Omental fat pad (tissue), 4 donors: ENCODE results near the gene PRKCE. TPM values are rescaled to one million over a fixed set of nuclear protein-coding genes. Genes with fewer than 3 reads are reported as not detected.
A peak's percentile ranks its signal among the peaks of the same experiment; 100 is the strongest.

Experiments
- ATAC-seq: fragments of 150-250 bp; one replicate; pipeline ENCODE4 v1.9.1; 2016; ENCODE audit warnings: mild to moderate bottlenecking, moderate library complexity; ENCODE audit not compliant: low FRiP score
- DNase-seq: peaks from one replicate; pipeline ENCODE4 v3.0.0-alpha.2; 2019; ENCODE audit warnings: low spot score
- CTCF ChIP-seq, 3 donors: fragments of 450-650 bp; IDR thresholded peaks; one replicate each; pipeline ENCODE4 v1.5.1; 2016 to 2017; ENCODE audit warnings: antibody characterized with exemption in 3 of 3, mild to moderate bottlenecking in 3 of 3, moderate library complexity in 2 of 3
- total RNA-seq, 4 donors: library from RNA; depleted of rRNA; stranded (reverse); fragments of >200 nt; gene quantifications; one replicate each; pipeline ENCODE4 v1.1.0, GENCODE V29; 2016

Gene PRKCE
- total RNA-seq, 4 donors from 2014 or later = 8.8 to 24.3 (median 14.0) TPM

DNA sequence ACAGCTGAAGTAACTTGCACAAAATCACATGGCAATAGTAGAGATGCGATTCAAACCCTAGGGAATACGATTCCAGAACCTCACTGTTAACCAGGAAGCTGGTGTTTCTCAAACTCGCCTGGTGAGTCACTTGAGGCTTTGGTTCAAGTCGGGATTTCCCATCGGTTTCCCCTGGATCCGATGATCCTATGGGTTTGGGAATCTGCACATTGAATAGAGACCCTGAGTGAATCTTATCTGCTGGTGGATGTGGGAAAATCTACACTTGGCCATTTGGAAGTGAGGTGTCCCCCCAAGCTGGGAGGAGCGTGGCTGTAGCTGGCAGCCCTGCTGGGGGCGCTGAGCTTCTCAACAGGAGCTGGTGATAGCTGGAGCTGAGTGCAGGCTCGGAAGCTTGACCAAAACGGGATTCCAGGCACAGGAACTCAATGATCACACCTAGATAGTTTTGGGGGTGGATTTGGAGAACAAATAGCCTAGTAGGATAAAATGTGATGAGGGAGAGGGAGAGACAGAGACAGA is 135.4 kb downstream of the PRKCE start:
- TF ChIP-seq CTCF (IDR thresholded peaks at IDR 0.05) = no peak
- no peak for ATAC-seq

GRCh38 chr2:45788401-45788800 is 136.9 kb downstream of the PRKCE start:
- no peak for ATAC-seq
- no peak for TF ChIP-seq CTCF (IDR thresholded peaks at IDR 0.05)
- DNase-seq = no peak

More for the DNA sequence above, 135.4 kb downstream of the PRKCE start:
- no peak for DNase-seq

DNA sequence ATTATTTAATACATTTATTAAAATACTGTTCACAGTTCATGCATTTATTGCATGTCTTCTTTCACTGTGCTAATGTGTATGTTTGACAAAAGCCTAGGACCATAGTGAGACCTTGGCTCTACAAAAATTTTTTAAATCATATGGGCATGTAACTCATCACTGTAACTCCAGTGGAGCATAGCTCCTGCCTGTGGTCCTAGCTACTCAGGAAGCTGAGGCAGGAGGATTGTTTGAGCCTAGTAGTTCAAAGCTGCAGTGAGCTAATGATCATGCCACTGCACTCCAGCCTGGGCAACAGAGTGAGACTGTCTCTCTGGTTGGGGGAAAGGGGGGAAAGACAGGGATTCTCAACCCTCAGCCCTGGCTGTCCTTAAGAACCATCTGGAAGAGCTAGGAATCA is 137.8 kb downstream of the PRKCE start:
- ATAC-seq (no peak), DNase-seq (no peak)
- no peak for TF ChIP-seq CTCF (IDR thresholded peaks at IDR 0.05)

DNA sequence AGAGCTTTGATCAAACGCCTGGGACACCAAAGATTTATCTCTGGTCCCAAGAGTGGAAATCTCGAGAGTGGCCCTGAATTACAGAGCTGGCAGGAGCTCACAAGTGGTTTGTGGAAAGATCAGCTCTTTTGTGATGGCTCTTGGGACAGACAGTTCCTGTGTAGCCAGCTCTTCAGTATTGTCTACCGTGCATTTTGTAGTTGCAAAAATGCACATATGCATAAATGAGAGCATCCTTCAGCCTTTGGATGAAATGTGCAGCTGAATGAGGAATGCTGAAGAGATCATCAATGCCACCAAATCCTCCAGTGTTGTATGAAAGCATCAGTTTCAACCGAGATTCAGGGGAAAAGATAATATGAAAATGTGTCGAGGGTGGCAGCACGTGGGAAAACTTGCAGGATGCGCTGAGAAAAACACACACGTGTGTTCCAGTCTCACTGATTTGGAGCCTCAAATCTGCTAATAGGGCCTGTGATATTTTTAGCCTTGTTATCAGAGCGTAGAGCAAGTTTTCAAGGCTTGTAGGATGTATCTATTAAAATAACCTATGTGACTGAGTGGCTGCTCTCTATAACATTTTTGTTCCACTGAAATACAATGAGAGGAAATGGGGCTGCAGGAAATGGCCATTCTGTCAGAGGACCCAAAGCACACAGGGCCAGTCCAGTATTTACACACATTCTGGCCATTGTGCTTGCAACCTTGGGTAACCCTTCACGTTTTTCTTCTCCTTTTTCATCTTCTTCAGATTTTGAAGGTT is 138.7 kb downstream of the PRKCE start:
- DNase-seq = no peak
- ATAC-seq = no peak
- no peak for TF ChIP-seq CTCF (IDR thresholded peaks at IDR 0.05)

GRCh38 chr2:45793305-45793962 is 142.0 kb downstream of the PRKCE start:
- TF ChIP-seq CTCF (IDR thresholded peaks at IDR 0.05) = no peak
- DNase-seq (no peak), ATAC-seq (no peak)

- peak; percentile 62 for ATAC-seq
- TF ChIP-seq CTCF (IDR thresholded peaks at IDR 0.05) = no peak
- DNase-seq = no peak
Measured at GRCh38 chr2:45794134-45794617, 142.7 kb downstream of the PRKCE start.
